ENCODE data around the gene LDLRAD4.

- no peak for TF ChIP-seq CTCF (IDR thresholded peaks at IDR 0.05)
- no peak for TF ChIP-seq POLR2A (IDR thresholded peaks at IDR 0.05)
Observed at GRCh38 chr18:13292736-13293135, 74.2 kb downstream of the LDLRAD4 start.
